HepG2 (cell line): Measurements from ENCODE around the gene ZNF416. TPM values are rescaled to one million over a fixed set of nuclear protein-coding genes. Genes with fewer than 3 reads are reported as not detected.

ENCODE experiments used
- CCDC6 ChIP-seq: sonication (generic); formaldehyde crosslinking; IDR thresholded peaks from 2 replicates; pipeline ENCODE4 v1.8.1; 2022; ENCODE audit warnings: mild to moderate bottlenecking, missing genetic modification reagents, moderate library complexity
- FOXO4 ChIP-seq: sonication (generic); formaldehyde crosslinking; conservative IDR thresholded peaks from 2 replicates; pipeline ENCODE4 v1.8.1; 2023; ENCODE audit warnings: missing genetic modification reagents
- ISX ChIP-seq: sonication (generic); formaldehyde crosslinking; conservative IDR thresholded peaks from 2 replicates; pipeline ENCODE4 v1.5.0; 2020; ENCODE audit warnings: missing genetic modification reagents
- JARID2 ChIP-seq: sonication (generic); formaldehyde crosslinking; IDR thresholded peaks from 2 replicates; pipeline ENCODE4 v1.8.1; 2023; ENCODE audit warnings: missing genetic modification reagents, inconsistent platforms; ENCODE audit not compliant: insufficient replicate concordance
- KDM6A ChIP-seq: IDR thresholded peaks from 2 replicates; pipeline ENCODE4 v1.6.1; 2016; ENCODE audit warnings: low read depth
- MYC ChIP-seq: sonication (generic); formaldehyde crosslinking; IDR thresholded peaks from 2 replicates; pipeline ENCODE4 v1.9.0; 2021; ENCODE audit warnings: missing genetic modification reagents, borderline replicate concordance
- RELA ChIP-seq: sonication (generic); formaldehyde crosslinking; IDR thresholded peaks from 2 replicates; pipeline ENCODE4 v1.4.0; 2020; ENCODE audit warnings: missing genetic modification reagents
- SATB2 ChIP-seq: sonication (generic); formaldehyde crosslinking; IDR thresholded peaks from 2 replicates; pipeline ENCODE4 v1.5.0; 2020; ENCODE audit warnings: missing genetic modification reagents
- SP140L ChIP-seq: sonication (generic); formaldehyde crosslinking; IDR thresholded peaks from 2 replicates; pipeline ENCODE4 v1.4.0; 2020; ENCODE audit warnings: missing genetic modification reagents, borderline replicate concordance
- SP2 ChIP-seq: sonication (generic); formaldehyde crosslinking; IDR thresholded peaks from 2 replicates; pipeline ENCODE4 v1.5.1; 2020; ENCODE audit warnings: mild to moderate bottlenecking, missing genetic modification reagents
- TRAFD1 ChIP-seq: sonication (generic); formaldehyde crosslinking; IDR thresholded peaks from 2 replicates; pipeline ENCODE4 v1.5.1; 2020; ENCODE audit warnings: missing genetic modification reagents, mild to moderate bottlenecking, borderline replicate concordance
- ZFP1 ChIP-seq: IDR thresholded peaks from 2 replicates; pipeline ENCODE4 v1.6.1; 2016
- ZMYM2 ChIP-seq: sonication (generic); formaldehyde crosslinking; IDR thresholded peaks from 2 replicates; pipeline ENCODE4 v1.8.0; 2022; ENCODE audit warnings: mild to moderate bottlenecking, missing genetic modification reagents
- ZNF124 ChIP-seq: sonication (generic); formaldehyde crosslinking; IDR thresholded peaks from 2 replicates; pipeline ENCODE4 v1.4.0; 2020; ENCODE audit warnings: missing genetic modification reagents
- ZNF136 ChIP-seq: sonication (generic); formaldehyde crosslinking; IDR thresholded peaks from 2 replicates; pipeline ENCODE4 v1.8.1; 2022; ENCODE audit warnings: low read depth, mild to moderate bottlenecking, moderate library complexity, missing genetic modification reagents
- ZNF160 ChIP-seq: sonication (generic); formaldehyde crosslinking; IDR thresholded peaks from 2 replicates; pipeline ENCODE4 v1.8.0; 2022; ENCODE audit warnings: mild to moderate bottlenecking, inconsistent platforms, missing genetic modification reagents
- ZNF207 ChIP-seq: fragments of 450-650 bp; IDR thresholded peaks from 2 replicates; pipeline ENCODE4 v1.6.1; 2016; ENCODE audit warnings: antibody characterized with exemption, borderline replicate concordance
- ZNF24 ChIP-seq: fragments of 450-650 bp; IDR thresholded peaks from 2 replicates; pipeline ENCODE4 v1.6.1; 2017; ENCODE audit warnings: antibody characterized with exemption, mild to moderate bottlenecking
- ZNF343 ChIP-seq: sonication (generic); formaldehyde crosslinking; IDR thresholded peaks from 2 replicates; pipeline ENCODE4 v1.4.0; 2020; ENCODE audit warnings: mild to moderate bottlenecking, missing genetic modification reagents
- ZNF430 ChIP-seq: sonication (generic); formaldehyde crosslinking; IDR thresholded peaks from 2 replicates; pipeline ENCODE4 v1.9.0; 2021; ENCODE audit warnings: mild to moderate bottlenecking, missing genetic modification reagents
- ZNF446 ChIP-seq: sonication (generic); formaldehyde crosslinking; IDR thresholded peaks from 2 replicates; pipeline ENCODE4 v1.5.0; 2020; ENCODE audit warnings: mild to moderate bottlenecking, missing genetic modification reagents
- ZNF501 ChIP-seq: sonication (generic); formaldehyde crosslinking; IDR thresholded peaks from 2 replicates; pipeline ENCODE4 v1.5.1; 2020; ENCODE audit warnings: mild to moderate bottlenecking, moderate library complexity, missing genetic modification reagents
- ZNF512 ChIP-seq: sonication (generic); formaldehyde crosslinking; IDR thresholded peaks from 2 replicates; pipeline ENCODE4 v1.4.0; 2020; ENCODE audit warnings: mild to moderate bottlenecking, missing genetic modification reagents
- polyA plus RNA-seq, 8 experiments: library from polyadenylated mRNA; depleted of rRNA in 3 of 8; stranded (reverse) in 7 of 8; unstranded in 1 of 8; fragments of >200 nt; fragmentation: Illumina TruSeq in 4 of 8; extraction: Trizol in 4 of 8; gene quantifications; 2 replicates each; pipeline versions ENCODE4 v1.2.1 to v1.2.3, GENCODE V29; 2011 to 2016; ENCODE audit warnings: low read depth in 4 of 8, missing spikeins in 1 of 8, mixed read lengths in 1 of 8; ENCODE audit not compliant: insufficient read depth in 1 of 8
- total RNA-seq, 5 experiments: library from RNA; depleted of rRNA; stranded (reverse); fragments of >200 nt; fragmentation: Illumina TruSeq; extraction: Trizol; gene quantifications; 2 replicates each; pipeline ENCODE4 v1.2.3, GENCODE V29; 2016; ENCODE audit warnings: low read depth in 1 of 5

Gene ZNF416
- total and polyA plus RNA-seq, 2 of the 13 experiments (the other 11 are each of a cell fraction or from before 2014, with no cell fraction given) = 1.5 to 5.3 TPM

GRCh38 chr19:57599761-57600383 is 21.2 kb upstream of the ZNF416 start, which contains the start of gene ZNF530 (continued):
- TF ChIP-seq TRAFD1 (no peak), ZNF430 (no peak), ZNF160 (CRISPR knock-in tag) (no peak), ZNF24 (no peak), ZNF512 (no peak), ZNF446 (CRISPR knock-in tag) (no peak), FOXO4 (CRISPR knock-in tag) (no peak), KDM6A (CRISPR knock-in tag) (no peak), ISX (CRISPR knock-in tag) (no peak), ZMYM2 (no peak), SATB2 (no peak), JARID2 (CRISPR knock-in tag) (no peak), ZNF136 (0 out of 2 replicates have a peak, but pooled peaks have one; percentile 53), ZNF343 (CRISPR knock-in tag) (no peak), ZNF207 (no peak), MYC (CRISPR knock-in tag) (peak; percentile 41; the same call in 1 of the 2 replicates), ZNF124 (no peak), SP2 (CRISPR knock-in tag) (peak; percentile 86), SP140L (CRISPR knock-in tag) (no peak), RELA (CRISPR knock-in tag) (no peak), ZNF501 (CRISPR knock-in tag) (peak; percentile 71), CCDC6 (CRISPR knock-in tag) (peak; percentile 68; the same call in 1 of the 2 replicates), ZFP1 (no peak)
